NCI-H1417 treated with DMSO at 0.1 percent for 48 hours (cell line): Measurements from ENCODE around the gene DOCK4.
A peak's percentile ranks its signal among the peaks of the same experiment; 100 is the strongest.

Experiments
- DNase-seq: peaks from one replicate; lab custom pipeline; 2025; lab: John Stamatoyannopoulos, UW

Gene DOCK4

DNA sequence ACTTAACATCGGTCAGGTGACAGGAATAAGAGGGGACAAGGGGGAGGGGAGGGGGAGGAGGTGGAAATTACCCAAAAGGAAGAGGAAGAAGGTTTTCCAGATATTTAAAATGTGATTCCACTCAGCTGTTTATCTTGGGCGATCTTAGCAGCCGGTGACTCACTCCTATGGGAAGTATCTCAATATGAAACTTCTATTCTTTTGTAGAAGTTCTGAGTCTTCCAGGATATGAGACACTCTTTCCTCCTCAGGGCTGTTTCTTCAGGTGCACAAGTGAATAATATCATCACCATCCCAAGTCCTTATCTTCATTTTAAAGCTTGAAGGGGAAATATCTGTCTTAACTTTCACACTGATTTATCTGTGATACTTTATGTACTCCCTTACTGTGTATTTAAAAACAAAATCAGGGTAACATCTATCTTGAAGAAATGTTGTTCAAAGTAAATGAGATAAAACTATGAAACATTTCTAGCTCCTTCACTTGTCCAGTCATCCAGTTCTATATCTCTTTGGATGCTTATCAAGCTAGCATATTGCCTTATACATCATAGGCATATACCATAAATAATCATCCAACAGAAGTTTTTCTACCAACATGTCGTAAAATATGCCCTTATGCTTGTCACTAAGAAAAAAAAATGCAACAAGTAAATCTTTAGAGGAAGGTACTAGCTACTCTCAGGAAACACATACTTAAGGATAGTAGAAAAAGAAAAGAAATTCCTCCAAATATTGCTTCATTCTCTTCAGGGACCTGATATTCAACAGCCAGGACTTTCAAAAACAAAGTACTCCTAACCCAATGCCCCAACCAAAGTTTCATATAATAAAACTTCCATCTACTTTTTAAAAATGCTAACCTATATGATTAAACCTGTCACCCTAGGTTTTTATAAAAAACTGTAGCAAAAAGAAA is 13.7 kb downstream of the DOCK4 start:
- DNase-seq: no peak

- DNase-seq: no peak
Observed at GRCh38 chr7:112190120-112190519, 16.1 kb downstream of the DOCK4 start.

DNA sequence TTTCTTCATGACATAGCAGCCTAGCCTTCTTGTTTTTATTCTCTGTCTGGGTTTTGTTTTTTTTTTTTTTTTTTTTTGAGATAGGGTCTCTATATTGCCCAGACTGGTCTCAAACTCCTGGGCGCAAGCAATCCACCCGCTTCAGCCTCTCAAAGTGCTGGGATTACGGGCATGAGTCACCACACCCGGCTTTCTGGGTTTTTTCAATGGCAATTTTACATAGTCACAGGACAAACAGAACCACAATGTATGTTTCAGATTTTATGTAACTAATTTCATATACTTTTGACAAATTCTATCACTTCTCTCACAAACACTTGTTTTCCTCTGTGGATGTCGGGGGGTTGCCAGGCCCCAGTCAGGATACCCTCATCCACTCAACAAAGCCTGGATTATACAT is 16.5 kb downstream of the DOCK4 start:
- no peak for DNase-seq

DNA sequence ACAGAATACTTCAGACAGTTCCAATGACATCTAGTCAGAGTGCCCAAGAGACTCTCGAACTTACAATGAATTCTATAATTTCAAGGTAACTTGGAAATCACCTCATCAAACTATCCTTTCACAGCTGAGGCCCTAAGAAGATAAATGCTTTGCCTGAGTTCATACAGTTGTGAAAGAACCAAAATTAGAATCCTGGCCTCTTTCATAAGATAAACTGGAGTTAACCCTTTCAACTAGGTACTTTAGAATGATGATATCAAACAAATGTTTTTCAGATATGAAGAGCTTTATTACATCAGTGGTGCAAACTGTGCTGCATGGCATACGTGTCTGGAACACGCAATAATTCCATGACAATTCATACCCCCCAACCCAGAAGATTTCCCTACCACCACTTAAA is 17.9 kb downstream of the DOCK4 start:
- no peak for DNase-seq

DNA sequence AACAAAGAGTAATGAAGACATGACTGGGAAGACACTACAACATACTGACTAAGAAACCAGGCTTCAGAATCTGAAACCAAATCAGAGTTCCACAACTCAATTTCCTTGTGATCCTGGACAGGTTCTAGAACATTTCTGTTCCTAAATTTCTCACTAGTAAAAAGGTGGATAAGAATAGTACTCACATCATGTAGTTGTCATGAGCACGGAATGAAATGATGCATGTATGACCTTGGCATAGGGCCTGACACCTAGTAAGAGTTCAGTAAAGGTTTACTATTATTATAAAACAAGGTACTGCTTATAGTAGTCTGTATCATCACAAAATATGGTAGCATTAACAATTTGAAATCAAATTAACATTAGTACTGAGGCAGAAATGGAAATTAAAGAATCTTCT is 19.9 kb downstream of the DOCK4 start:
- no peak for DNase-seq

DNA sequence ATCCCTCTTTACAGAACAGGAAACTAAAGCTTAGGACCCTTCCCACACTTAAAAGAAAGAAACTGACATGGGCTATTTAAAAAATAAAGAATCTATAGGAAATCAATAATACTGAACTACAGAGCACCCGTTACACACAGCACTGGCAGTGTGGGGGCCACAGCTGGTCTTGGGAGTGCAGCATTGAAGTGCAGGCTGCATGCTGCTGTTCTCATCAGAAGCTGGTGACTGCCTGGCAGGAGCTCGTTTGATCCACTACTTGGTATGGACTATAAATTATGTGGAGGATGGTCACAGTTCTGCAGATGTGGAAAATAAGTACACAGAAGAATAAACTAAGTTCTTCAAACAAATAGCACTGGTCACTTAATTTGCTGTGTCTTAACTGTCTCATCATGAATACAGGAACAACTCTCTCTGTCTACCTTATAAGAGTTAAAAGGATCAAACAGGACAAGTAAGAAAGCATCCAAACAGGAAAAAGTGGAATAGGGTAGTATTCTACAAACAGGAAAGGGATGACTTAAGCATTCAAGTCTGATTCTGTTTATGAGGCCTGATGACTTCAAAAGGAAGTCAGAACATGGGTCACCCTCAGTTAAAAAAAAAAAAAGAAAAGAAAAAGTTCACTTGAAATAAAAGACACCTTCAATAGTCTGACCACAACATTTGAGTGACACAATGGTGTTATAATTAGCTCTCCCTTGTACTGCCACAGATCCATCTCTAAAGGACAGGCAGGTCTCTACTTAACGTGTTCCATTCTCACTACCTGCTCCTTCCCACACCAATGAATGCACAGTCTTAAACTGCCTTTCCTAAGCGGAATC is 21.0 kb downstream of the DOCK4 start:
- no peak for DNase-seq

DNA sequence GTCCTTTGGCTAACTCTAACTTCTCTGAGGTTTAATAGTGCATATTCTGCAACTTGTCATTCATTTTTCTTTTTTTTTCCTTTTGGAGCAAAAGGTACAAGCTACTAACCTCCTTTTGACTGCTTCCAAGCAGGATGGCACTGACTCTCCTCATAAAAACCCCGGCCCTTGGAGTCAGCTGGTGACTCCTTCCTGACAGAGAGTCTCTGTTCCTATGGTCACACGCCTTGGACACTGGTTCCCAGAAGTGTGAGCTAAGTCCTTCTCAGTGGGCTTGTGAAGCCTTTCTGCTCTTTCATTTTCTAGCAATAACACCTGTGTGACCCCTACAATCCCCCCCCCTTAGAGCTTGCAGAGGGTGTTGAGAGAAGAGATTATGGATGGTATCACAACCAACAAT is 21.7 kb downstream of the DOCK4 start:
- no peak for DNase-seq

GRCh38 chr7:112183266-112183665 is 22.9 kb downstream of the DOCK4 start:
- DNase-seq: no peak

- no peak for DNase-seq
Observed at GRCh38 chr7:112182749-112183148, 23.4 kb downstream of the DOCK4 start.

- DNase-seq: no peak
Observed at GRCh38 chr7:112180223-112180622, 26.0 kb downstream of the DOCK4 start.

DNA sequence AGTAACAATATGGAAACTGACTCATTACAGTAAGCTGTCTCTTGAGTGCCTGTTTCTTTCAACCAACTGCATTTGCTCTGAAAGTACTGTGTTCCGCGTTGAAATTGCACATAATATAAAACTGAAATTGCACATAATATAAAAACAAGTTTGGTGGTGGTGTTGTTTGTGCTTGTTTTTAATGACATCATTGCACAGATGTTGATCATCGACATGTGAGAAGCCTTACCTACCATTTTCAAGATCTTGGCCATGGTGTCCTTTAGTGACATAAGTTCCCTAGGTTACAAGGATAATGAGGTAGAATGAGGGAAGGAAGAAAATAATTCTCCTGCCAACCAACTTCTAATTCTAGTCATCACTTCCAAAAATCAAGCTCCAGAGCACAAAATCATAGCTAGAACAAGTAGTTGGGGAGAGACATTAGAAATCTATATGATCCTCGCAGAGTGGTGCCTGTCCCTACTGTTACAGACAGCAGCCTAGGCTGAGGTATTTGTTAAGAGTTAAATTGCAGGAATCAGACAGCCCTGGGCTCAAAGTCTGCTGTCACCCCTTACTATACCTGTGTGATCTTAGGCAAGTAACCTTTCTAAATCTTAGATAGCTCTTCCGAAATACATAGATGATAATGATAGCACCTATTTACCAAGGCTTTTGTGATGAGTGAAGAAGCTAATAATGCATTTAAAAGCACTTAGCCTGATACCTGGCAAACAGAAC is 29.3 kb downstream of the DOCK4 start:
- no peak for DNase-seq

- no peak for DNase-seq
Observed at GRCh38 chr7:112176241-112176640, 30.0 kb downstream of the DOCK4 start.

DNA sequence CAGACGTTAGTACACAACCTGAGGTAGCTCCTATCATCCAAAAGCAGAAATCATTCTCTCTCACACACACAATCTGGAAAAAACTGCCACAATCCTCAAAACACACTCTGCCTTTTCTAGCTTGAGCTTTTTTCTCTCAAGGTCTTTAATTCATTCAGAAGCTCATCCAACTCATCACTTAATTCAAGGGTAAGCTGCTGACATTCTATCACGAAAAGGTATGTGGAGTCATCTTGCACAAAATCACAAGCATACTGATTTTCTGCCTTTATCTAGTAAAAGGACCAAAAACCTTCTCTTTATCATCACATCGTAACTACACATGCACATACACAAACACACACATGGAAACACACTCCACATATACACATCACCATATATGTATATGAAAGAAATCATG is 32.0 kb downstream of the DOCK4 start:
- DNase-seq: no peak

DNA sequence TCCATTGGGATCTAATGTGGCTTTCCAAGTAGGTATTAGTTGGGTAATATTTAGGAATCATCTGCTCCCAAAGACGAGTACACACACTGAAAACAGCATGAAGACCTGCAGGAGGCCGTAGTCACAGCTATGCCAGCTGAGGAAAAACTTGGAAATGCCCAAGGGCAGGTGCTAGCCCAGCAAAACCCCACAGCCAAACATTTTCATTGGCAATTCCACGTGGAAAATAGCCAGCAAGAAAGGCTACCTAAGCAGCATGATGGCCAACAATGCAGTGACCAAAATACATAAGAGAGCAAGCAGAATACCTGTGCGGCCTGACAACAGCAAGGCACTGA is 32.7 kb downstream of the DOCK4 start:
- DNase-seq: peak; percentile 75

DNA sequence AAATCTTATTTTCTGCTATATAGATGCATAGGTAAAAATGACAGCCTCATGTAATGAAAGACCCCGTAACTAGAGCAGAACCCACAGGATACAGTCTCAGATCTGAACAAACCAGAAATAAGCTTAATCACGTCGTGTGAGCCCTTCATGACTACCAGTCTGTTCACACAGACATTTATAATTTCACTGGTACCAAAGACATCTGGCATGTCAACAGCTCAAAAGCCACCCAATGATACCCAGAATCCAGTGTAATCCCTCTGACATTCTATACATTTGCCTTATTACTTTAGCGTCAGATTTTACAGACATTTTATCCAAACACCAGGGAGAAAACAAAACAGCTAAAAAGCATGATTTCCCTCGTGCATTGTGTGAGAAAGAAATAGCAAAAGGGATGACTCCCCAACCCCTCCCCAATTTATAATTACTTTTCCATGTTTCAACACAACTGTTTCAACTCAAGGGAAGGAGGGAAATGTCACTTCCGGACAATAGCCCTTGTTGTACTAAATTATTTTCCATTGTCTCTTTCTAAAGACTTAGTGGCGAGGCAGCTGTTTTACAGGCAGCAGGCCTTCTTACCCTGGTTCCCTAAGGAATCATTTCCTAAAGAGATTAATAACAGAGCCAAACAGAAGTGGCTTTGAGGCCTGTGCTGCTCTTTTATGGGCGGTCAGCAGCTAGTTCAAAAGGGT is 33.2 kb downstream of the DOCK4 start:
- peak; percentile 75 for DNase-seq

- no peak for DNase-seq
Observed at GRCh38 chr7:112171673-112172072, 34.5 kb downstream of the DOCK4 start.

GRCh38 chr7:112168915-112169314 is 37.3 kb downstream of the DOCK4 start:
- DNase-seq: no peak

DNA sequence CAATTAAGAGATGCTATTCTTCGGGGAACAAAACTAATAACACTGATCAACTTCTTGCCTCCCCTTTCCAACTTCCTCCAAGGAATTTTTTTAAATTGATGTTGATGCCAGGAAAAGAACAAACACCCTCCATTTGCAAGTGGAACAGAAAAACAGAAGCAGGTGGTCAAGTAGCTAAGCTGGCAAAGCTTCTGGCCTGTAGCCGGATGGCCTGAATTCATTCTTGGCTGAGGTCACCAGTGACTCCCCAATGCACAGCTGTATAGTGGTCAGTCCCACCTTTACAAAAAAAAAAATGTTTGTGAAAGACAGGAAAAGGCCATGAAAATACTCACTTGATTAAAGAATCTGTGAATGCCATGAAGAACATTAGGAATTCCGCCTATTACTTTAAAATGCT is 39.1 kb downstream of the DOCK4 start:
- DNase-seq: no peak

GRCh38 chr7:112162784-112163506 is 43.3 kb downstream of the DOCK4 start:
- DNase-seq: peak; percentile 48

GRCh38 chr7:112162142-112162766 is 43.9 kb downstream of the DOCK4 start:
- peak; percentile 68 for DNase-seq
